HG03571 (cell line): Measurements from ENCODE around the gene GDPD1.
"Not testable (repeated sequence)": the region's sequence is repeated elsewhere in the genome, so short reads cannot be mapped to it uniquely, and the experiment has no call there.

Source experiments
- ATAC-seq: cut with Tn5 transposase; IDR thresholded peaks from one replicate; pipeline ENCODE4 v1.9.1; 2021; ENCODE audit not compliant: unreplicated experiment

GDPD1 gene

DNA sequence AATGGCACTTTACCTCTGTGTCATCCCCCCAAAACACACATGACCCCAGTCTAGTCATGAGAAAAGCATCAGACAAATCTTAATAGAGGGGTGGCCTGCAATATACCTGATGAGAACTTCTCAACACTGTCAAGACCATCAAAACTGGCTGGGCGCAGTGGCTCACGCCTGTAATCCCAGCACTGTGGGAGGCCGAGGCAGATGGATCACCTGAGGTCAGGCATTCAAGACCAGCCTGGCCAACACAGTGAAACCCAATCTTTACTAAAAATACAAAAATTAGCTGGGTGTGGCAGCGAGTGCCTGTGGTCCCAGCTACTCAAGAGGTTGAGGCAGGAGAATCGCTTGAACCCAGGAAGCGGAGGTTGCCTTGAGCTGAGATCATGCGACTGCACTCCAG, 91.2 kb downstream of the GDPD1 start:
- not testable (repeated sequence) for ATAC-seq

DNA sequence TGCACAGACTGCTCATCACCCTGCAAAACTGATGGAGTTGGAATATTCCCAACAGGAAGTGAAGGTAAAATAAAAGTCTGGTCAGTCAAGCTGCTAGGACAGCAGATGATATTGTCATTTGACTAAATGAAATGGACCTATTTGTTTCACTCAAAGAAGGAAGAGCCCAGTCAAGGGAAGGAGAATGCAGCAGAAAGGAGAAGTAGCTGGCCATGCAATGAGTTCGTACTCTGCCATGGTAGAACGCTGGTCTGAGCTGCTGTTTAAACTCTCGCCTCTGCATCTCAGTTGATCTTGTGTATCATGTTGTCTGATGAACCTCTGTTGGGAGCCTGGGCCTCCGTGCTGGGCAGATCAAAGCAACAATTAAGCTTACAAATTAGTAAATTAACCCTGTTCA, 95.6 kb downstream of the GDPD1 start:
- ATAC-seq = no peak
